CD1c-positive myeloid dendritic cell (primary cell): ENCODE measurements around the gene ATP2B2.
"Not testable (repeated sequence)": the region's sequence is repeated elsewhere in the genome, so short reads cannot be mapped to it uniquely, and the experiment has no call there.

Source experiments
- DNase-seq: peaks from one replicate; pipeline ENCODE4 v3.0.0-alpha.2; 2016; ENCODE audit errors: extremely low spot score

The ATP2B2 gene

DNA sequence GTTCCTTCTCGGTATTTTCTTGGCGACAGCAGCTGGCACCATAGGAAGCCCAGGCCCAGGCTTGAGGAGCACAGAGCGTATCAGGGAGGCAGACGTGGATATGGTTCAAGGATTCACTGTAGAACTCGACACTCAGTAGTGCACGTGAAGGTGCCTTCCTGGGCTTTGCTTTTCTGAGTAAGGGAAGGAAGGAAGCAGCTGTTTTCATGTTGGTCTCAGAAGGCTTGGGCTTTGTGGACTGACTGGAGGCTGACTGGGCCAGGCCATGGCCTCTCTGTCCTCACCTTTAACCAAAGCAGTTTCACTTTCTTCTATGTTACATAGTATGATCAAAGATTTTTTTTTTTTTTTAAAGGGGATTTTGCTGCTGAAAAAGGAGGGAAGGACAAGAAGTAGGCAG, 205.7 kb downstream of the ATP2B2 start:
- DNase-seq: no peak

DNA sequence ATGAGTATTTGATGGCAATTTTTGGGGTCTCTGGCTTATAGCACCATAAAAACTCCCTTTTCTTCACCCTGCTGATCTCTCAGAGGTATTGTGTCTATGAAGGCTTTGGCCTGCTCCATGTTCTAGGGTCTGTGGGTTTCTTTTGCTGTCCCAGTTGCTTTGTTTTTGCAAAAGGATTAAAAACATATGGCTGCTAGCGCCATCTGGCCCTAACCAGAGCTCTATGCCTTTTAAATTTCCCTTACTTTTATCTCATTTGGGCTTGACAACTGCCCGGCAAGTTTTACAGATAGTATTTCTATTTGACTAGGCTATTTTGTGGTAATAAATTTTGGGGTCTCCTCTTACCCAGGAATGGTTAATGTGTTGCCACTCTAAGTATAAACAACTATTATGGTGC, 206.2 kb downstream of the ATP2B2 start:
- no peak for DNase-seq

DNA sequence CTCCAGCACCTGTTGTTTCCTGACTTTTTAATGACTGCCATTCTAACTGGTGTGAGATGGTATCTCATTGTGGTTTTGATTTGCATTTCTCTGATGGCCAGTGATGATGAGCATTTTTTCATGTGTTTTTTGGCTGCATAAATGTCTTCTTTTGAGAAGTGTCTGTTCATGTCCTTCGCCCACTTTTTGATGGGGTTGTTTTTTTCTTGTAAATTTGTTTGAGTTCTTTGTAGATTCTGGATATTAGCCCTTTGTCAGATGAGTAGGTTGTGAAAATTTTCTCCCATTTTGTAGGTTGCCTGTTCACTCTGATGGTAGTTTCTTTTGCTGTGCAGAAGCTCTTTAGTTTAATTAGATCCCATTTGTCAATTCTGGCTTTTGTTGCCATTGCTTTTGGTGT, 207.3 kb downstream of the ATP2B2 start:
- not testable (repeated sequence) for DNase-seq

DNA sequence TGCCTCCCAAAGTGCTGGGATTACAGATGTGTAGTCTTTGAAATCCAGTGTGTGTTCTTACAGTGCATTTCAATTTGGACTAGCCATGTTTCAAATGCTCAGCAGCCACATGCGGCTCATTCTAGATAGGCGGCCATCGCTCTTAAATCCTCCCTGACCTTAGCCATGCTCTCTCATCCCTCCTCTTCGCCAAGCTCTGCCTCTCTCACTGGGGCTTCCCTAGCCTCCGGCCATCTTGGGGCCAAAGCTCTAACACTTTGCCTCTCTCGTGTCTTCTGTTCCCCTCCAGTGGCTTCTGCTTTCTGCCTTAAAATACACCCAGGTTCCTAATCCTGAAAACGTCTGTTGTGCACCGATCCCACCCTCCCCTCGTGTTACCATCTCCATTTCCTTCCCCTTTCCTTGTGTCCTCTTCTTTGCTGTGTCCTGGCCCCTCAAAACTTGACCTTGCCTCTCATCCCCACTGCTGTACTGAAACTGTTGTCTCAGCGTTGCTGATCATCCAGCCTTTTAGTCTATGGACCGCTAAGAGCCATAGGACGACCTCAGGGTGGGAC, 211.3 kb downstream of the ATP2B2 start:
- peak; percentile 7 for DNase-seq

DNA sequence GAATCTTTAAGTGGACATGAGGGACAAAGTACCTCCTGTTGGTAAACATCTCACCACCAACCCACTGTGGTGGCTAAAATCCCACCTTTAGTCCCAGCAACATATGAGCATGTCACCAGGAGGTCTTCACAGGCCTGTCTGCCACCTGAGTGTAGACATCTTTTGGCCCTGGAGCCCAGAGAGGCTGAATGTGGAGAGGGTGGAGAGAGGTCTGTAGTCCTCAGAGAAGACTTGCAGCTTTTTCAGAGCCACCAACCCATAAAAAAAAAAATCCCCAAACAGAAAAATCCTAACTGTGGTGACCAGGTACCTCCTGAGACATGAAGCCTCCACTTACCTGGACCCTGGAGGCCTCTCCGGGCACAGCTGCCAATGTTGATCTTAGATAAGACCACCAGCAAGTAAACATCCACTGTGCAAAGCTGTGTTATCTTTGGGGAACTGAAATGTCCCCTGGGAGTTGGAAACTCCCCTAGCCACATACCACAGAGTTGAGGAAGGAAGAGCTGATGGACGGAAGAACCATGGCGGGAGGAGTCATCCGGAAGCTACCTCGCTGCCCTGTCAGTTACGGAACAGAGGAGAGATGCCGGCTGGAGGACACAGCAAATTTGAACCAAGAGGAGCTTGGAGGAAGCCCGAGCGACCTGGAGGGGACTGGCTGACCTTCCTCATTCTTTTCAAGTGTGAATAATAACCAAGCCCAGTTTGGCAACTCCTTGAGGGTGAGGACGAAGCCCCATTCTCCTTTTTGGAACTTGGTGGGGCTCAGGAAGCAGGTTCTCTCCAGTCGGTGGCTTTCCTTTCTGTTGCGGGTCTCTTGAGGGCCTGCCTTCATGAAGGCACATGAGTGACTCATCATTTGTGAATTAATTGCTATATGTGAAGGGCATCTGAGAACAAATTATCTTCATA, 212.6 kb downstream of the ATP2B2 start, which contains the start of gene GHRL:
GHRL (minus strand) TSS at position 443 of the 915 bp plus-strand sequence. CDS start 2,767 bp downstream, outside the sequence.
- peak; percentile 77 for DNase-seq

DNA sequence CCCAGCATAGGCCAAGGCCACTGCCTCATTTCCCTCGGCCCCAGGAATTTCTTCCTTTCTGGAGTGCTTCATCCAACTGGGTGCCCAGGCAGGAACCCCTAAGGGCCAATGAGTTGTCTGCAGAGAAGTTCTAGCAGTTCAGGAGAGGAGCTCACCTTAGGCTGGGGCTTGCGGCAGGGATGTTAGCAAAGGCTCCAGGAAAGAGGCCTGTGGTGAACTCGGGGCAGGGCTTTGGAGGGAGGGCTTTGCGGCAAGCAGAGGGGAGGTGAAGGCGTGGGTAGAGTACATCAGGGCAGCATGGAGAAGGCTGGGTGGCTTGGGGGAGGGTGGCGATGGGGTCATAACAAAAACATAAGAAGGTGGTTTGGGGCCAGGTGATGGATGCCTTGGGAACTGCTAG, 213.7 kb downstream of the ATP2B2 start:
- DNase-seq: no peak

DNA sequence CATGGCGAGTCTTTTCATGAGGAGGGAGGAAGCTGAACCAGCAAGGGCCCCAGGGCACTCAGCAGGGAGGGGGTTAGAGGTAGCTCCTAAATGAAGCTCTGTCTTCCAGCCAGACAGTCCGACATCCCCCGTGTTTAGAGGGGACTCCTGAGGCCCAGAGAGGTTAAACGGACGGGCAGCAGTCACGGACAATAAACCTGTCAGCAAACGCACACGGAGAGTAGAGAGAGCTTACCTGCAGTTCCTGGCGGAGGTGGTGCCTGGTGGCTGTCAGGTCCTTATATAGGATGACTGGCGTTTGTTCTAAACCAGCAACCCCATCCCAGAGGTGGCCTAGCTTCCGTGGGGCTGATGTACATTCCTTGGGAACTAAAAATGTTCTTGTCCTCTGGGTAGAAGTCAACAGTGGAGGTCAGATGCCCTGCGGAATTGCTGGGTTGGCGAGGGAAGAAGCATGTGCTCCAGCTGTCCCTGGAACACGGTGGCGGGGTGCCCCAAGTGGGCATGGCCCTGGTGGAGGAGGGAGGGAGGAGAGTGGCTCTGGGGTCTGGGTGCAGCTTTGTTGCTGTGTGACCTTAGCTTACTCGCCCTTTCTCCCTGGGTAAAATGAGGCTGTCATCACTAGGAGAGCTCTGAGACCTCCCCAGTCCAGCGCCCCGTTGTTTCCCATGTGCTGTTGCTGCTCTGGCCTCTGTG, 214.8 kb downstream of the ATP2B2 start:
- no peak for DNase-seq

DNA sequence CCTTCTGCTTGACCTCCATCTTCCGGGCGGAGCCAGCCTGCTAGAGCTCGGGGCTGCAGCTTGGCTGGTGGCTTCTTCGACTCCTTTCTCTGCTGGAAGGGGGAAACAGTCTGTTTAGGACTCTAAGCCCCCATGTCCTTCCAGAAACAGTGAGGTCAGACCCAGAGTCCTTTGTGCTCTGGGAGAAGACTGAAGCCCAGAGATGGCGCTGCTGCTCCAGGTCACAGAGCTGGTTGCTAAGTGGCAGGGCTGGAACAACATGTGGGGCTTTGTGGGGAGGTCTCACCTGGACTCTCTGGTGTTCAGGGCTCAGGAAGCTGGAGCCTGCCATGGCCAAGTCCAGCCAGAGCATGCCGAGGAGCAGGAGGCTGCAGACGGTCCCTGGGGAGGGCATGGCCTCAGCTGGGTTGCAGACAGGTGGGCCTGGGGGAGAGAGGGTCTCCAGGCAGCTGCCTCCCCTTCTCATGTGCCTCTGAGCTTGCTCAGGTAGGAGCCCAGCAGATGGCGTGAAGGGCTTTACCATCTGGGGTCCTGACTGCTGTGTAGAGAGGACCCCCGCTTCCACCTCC, 215.5 kb downstream of the ATP2B2 start:
- DNase-seq: no peak

DNA sequence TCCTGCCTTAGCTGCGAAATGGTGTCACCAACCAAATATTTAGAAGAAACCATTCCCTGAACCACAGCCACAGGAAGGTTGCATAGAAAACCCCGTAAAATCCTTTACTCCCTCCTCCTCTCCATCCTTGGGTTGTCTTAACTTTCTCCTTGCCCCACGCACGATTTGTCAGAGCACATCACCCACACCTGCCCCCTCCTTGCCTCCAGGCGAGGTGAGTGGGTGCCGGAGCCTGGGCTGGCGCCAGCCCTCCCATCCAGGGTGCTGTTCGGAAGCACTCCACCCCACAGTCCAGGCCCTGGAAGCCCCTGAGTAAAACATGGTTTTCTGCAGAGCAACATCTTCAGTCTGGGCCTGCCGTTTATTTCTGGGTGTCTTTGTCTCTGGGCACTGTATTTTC, 216.3 kb downstream of the ATP2B2 start:
- DNase-seq: no peak

DNA sequence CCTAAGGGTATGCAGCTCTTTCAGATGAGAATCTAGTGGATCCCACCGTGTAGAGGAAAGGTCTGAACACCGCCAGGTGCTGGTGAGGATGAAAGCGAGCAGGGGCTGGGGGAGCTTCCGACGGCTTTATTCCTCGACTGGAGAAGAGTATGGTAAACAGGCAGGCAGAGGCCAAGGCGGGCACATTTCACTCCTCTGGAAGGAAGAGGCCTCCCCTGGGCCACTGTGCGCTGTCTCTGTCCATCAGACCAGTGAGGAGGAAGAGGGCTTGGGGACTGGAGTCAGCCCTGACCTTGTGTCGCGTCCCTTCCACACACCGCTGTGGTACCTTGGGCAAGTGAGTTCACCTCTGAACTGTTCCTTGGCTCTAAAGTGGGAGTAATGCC, 216.8 kb downstream of the ATP2B2 start:
- DNase-seq: no peak

DNA sequence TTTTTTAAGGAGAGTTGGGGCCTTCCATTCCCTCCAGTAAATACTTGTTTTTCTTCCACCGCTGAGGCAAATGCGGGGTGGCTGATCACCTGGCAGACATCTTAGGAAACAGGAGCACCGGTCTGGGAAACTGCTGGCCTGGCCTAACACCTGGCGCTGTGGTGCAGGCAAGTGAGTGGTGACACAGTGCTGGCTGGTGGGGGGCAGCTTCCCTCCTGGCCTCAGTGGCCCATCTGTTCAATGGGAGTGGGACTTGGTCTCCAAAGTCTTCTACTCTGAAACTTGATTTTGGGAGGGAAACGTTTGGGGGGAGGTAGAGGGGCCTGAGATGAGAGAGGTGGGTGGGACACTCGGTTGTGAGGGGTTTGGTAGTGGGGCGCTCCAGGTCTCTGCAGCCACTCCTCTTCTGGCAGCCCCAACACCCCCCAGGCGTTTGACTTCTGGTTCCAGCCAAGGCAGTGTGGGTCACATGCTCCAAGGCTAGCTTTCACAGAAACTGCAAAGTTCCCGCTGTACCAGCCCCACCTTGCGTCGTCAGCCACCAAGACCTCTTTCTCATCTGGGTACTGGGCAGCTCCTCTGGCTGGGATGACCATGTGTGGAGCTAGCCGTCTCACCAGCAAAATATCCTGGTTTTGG, 217.3 kb downstream of the ATP2B2 start:
- DNase-seq: no peak

DNA sequence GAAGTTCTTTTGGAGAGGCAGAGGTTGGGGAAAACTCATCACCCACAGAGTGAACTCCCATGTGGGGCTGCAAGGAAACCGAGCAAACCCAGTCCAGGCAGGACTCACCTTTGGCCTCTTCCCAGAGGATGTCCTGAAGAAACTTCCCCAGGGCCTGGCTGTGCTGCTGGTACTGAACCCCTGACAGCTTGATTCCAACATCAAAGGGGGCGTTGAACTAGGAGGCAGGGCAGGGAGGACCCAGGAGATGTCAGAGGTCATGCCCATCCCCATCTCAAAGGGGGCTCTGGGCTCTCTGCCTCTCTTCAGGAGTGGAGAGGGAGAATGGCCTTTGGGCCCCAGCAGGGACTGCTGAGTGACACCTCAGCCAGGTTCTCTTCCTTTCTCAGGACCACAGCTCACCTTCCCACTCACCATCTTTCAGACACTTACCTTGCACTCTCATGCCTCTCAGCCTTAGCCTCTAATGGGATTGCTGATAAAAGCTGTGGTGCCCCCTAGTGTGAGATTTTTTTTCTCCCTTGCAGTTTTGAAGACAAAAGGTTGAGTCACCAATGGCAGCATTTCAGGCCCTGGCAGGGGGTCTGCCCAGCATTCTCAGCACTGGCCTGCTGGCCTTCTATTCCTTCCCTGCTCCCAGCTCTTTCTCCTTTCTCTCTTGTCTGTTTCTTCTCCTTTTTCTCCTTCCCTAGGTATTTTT, 218.6 kb downstream of the ATP2B2 start:
- DNase-seq: peak; percentile 57

DNA sequence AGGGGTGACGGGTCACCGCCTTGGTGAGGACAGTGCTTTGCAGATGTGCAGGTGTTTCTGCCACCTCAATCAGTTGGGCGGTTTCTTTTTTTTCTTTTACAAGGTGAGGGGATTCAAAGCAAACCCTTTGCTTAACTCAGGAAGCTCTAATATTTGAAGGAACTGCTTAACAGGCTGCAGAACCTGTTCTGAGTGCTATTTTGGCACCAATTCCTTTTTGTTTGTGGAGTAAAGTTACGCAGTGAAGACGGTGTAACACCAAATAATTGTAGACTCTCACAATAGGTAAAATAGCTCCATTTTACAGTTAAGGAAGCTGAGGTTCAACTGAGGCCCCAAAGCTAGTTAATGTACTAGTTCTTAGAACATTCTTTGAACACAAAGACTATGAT, 219.3 kb downstream of the ATP2B2 start:
- DNase-seq: no peak

DNA sequence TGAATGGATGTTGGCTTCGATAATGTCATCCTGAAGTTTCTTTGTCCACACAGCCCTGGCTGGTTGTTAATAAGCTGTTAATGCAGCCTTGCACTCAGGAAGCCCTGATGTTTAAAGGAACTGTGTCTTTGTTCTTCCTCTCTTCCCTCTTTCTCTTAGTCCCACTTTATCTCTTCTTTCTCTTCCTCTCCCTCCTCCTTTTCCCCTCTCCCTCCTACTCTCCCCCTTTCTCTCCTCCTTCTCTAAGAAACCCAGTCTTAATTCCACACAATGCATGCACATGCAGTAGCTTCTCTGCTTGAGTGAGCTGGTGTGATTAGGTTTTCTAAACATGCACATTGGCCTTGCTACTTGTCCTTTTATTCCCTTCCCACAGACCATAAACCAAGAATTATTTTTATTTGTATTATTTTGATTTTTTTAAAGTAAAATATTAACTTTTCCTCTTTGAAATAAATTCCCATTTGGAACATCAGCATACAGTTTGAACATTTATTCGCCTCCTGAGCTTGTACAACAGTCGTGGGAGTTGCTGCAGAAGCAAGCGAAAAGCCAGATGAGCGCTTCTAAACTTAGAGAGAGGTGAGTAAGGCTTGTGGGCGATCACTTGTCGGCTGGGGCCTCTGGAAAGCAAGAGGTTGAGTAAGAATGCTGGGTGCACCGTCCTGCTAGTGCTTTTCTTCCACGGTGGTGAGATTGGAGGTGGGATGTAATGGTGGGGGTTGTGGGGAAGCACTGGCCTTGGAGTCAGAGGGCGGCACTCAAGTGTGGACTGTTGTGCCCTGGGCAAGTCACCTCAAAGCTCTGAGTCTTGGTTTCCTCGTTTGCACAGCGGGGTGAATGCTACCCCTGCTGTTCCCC, 219.9 kb downstream of the ATP2B2 start:
- no peak for DNase-seq

DNA sequence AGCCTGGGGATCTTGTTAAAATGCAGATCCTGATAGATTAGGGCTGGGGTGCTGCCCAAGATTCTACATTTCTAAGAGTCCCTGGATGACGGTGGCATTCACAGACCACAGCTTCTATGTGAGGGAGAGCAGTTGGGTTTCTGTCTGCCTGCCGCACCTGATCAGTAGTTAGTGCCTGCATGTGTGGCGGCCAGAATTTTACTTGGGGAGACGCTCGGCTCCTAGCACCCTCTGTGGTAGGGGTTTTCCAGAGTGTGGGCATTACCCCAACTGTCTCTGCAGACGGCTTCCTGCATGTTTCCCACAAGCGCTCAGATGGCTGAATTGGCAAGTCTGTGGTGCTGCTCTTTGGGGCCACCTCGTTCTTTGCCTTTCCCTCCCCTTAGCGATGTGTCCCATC, 220.9 kb downstream of the ATP2B2 start:
- no peak for DNase-seq

DNA sequence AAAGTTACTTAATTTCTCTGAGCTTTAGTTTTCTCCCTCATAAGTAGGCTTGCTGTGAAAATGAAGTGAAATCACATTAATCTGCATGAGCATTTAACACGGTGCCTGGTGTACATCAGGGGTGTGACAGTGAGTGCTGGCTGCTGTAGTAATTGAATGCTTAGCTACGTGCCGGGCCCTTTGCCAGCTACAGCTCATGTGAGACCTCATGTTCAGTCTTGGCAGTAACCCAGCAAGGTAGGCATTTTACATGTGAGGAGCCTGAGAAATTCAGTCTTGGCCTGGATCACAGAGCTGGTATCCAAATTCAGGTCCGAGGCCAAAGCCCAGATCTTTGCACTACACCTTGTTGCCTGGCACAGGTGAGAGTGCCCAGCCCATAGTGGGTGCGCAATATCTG, 221.7 kb downstream of the ATP2B2 start:
- no peak for DNase-seq

DNA sequence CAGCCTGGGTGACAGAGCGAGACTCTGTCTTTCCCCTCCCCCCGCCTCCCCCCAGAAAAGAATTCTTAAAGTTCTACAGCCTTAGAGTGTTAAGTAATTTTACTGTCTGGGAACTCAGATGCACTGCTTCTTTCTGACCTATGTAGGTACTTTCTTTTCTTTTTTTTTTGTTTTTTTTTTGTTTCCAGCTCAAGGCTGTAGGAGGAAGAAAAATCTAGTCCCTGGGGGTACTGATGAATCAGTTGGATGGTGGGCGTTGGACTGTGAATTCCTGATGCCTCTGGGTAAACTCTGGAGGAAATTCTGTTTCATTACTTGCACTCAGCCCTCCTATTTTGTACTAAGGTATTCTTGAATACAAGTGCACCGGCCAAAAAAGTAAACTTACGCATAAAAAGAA, 223.4 kb downstream of the ATP2B2 start:
- no peak for DNase-seq

DNA sequence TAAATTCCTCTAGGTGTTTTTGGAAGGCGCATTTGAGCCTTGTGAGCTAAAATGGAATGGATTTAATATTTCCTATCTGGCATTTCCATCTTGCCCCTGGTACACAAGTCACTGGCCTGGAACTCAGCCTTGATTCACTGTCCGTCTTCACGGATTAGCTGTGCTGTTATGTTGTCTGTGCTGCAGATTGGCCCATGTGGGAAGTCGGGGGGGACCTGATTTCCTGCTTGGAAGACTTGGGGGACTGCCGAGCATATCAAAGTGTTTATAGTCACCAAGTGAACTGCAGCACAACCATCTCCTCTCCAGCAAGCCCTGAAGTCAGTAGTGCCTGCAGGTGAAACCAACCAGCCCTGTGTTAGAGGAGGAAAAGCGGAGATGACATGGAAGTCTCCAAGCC, 224.8 kb downstream of the ATP2B2 start:
- DNase-seq: no peak

DNA sequence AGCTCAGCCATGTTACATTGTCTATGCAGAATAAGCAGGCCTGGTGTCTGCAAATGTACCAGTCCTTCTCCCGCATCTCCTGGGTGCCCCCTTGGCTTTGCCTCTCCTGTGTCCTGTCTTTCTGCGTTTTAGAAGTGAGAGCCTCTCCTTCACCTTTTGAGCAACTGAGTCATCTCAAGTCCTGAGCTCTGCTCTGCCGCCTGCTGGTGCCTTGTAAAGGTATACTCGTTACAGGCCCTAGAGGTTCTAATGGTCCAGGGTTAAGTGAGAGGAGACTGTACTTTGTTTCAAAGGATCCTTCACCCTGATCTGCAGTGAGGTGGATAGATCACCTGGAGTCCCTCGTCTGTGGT, 225.2 kb downstream of the ATP2B2 start:
- DNase-seq: no peak

DNA sequence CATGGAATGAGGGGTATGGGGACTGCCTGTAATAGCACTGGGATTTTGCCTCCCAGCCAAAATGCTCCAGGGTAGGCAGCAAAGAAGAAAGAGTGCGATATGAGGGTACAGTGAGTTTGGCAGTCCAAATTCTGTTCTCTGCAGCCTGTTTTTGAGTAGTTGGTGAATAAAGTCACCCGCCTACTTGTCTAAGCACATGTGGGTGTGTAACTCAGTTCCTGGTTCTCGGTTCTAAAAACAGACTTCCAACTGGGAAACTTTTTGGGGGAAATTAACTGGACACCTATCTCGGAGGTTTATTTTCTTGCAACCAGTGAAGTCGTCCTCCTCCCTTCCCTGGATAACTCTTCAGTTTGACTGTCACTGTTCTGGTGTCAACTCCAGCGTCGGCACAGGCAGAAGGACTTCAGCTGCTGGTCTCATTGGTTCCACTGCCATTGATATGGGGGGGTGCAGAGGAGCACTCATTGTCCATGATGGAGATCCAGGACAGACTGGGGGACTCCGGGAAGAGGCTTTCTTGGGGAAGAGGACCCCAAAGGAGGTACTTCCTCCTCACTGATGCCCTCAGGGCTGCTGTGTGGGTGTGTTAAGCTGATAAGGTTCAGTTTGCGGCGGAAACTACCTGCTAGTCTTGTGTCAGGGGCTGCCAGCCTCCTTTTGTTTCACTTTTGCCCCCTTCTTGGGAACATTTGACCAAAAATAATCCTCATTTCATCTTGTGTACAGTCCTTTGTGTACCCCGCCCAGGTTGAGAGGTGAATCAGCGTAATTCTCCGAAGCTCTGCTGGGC, 225.8 kb downstream of the ATP2B2 start:
- DNase-seq: peak; percentile 31
